ENCODE measurements around the gene CETN1. TPM values are rescaled to one million over a fixed set of nuclear protein-coding genes. Genes with fewer than 3 reads are reported as not detected.

CETN1 gene
- total RNA-seq, 1 experiment from 2014 or later, result not detected

- TF ChIP-seq, protein P1, sequence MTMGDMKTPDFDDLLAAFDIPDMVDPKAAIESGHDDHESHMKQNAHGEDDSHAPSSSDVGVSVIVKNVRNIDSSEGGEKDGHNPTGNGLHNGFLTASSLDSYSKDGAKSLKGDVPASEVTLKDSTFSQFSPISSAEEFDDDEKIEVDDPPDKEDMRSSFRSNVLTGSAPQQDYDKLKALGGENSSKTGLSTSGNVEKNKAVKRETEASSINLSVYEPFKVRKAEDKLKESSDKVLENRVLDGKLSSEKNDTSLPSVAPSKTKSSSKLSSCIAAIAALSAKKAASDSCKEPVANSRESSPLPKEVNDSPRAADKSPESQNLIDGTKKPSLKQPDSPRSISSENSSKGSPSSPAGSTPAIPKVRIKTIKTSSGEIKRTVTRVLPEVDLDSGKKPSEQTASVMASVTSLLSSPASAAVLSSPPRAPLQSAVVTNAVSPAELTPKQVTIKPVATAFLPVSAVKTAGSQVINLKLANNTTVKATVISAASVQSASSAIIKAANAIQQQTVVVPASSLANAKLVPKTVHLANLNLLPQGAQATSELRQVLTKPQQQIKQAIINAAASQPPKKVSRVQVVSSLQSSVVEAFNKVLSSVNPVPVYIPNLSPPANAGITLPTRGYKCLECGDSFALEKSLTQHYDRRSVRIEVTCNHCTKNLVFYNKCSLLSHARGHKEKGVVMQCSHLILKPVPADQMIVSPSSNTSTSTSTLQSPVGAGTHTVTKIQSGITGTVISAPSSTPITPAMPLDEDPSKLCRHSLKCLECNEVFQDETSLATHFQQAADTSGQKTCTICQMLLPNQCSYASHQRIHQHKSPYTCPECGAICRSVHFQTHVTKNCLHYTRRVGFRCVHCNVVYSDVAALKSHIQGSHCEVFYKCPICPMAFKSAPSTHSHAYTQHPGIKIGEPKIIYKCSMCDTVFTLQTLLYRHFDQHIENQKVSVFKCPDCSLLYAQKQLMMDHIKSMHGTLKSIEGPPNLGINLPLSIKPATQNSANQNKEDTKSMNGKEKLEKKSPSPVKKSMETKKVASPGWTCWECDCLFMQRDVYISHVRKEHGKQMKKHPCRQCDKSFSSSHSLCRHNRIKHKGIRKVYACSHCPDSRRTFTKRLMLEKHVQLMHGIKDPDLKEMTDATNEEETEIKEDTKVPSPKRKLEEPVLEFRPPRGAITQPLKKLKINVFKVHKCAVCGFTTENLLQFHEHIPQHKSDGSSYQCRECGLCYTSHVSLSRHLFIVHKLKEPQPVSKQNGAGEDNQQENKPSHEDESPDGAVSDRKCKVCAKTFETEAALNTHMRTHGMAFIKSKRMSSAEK (CRISPR knock-in tag; IDR thresholded peaks at IDR 0.05; ENCODE audit: borderline replicate concordance), result no peak
Measured at GRCh38 chr18:581096-581495, 916 bp downstream of the CETN1 start (continued).

DNA sequence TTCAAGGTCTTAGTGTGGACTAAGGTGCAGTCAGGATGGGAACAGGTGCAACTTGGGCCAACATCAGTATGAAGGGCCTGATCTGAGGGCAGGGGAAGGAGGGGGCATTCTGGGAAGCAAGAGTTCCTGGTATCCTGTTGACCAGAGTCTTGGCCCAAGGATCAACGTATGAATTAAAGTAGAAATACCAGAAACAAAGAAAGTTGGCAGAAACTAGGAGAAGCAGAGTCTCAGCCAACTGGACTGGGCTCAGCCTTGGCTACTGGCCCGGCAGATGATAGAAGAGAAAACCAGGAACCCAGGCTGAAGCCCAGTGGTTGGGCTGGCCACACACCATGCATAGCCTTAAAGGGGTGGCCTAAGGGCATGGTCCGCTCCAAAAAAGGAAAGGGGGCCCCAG lies 2.3 kb downstream of the CETN1 start:
- DNase-seq (ENCODE audit: low spot score) (no peak), ATAC-seq (no peak)
- POLR2A ChIA-PET, result no interaction called here
- TF ChIP-seq IRF2 (CRISPR knock-in tag; IDR thresholded peaks at IDR 0.05; ENCODE audit: borderline replicate concordance, low read depth) (no peak), TCF7 (CRISPR knock-in tag; IDR thresholded peaks at IDR 0.05; ENCODE audit: low read depth) (no peak), ATF1 (CRISPR knock-in tag; IDR thresholded peaks at IDR 0.05) (no peak)
- Mint-ChIP-seq H3K9me3 (peaks cover 21% of the 10 kb centered on the region), H3K4me1 (peaks cover 8% of the 10 kb centered on the region; the same call in 1 of the 2 replicates), H3K4me3 (no peak overlapping the region), H3K27me3 (ENCODE audit: low read depth) (no peaks in the 10 kb centered on the region), H3K36me3 (0 out of 2 replicates have a peak, but pooled peaks cover 2% of the 10 kb centered on the region), H3K27ac (no peak overlapping the region)
- CTCF ChIA-PET, result no interaction called here

GRCh38 chr18:595068-595467 lies 14.9 kb downstream of the CETN1 start:
- Mint-ChIP-seq H3K4me1 (peaks cover 9% of the 10 kb centered on the region), H3K27ac (no peak overlapping the region), H3K9me3 (peaks cover 4% of the 10 kb centered on the region), H3K4me3 (no peak overlapping the region), H3K36me3 (peaks cover 4% of the 10 kb centered on the region; the same call in 1 of the 2 replicates), H3K27me3 (ENCODE audit: low read depth) (peaks cover 24% of the 10 kb centered on the region)
- ChIA-PET CTCF (no interaction called here), POLR2A (no interaction called here)
- TF ChIP-seq CREM (CRISPR knock-in tag; IDR thresholded peaks at IDR 0.05) (no peak), TP53 (CRISPR knock-in tag; IDR thresholded peaks at IDR 0.05) (no peak), ZNF121 (CRISPR knock-in tag; IDR thresholded peaks at IDR 0.05) (no peak), PRDM15 (CRISPR knock-in tag; IDR thresholded peaks at IDR 0.05) (no peak), GABPB1 (CRISPR knock-in tag; IDR thresholded peaks at IDR 0.05) (no peak), NFYB (CRISPR knock-in tag; conservative IDR thresholded peaks at IDR 0.05; ENCODE audit: low read depth) (no peak), JUN (CRISPR knock-in tag; IDR thresholded peaks at IDR 0.05) (no peak), FOXP1 (CRISPR knock-in tag; IDR thresholded peaks at IDR 0.05; ENCODE audit: borderline replicate concordance) (no peak), ESRRA (CRISPR knock-in tag; IDR thresholded peaks at IDR 0.05; ENCODE audit: borderline replicate concordance) (no peak)
- TF ChIP-seq, protein P2, sequence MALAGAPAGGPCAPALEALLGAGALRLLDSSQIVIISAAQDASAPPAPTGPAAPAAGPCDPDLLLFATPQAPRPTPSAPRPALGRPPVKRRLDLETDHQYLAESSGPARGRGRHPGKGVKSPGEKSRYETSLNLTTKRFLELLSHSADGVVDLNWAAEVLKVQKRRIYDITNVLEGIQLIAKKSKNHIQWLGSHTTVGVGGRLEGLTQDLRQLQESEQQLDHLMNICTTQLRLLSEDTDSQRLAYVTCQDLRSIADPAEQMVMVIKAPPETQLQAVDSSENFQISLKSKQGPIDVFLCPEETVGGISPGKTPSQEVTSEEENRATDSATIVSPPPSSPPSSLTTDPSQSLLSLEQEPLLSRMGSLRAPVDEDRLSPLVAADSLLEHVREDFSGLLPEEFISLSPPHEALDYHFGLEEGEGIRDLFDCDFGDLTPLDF (CRISPR knock-in tag; IDR thresholded peaks at IDR 0.05), result no peak
- no peak for ATAC-seq
- DNase-seq (ENCODE audit: low spot score), result no peak

Measured in WTC11 (cell line).